ENCODE data around the gene LTB4R.
A peak's percentile ranks its signal among the peaks of the same experiment; 100 is the strongest.

LTB4R gene, protein sequence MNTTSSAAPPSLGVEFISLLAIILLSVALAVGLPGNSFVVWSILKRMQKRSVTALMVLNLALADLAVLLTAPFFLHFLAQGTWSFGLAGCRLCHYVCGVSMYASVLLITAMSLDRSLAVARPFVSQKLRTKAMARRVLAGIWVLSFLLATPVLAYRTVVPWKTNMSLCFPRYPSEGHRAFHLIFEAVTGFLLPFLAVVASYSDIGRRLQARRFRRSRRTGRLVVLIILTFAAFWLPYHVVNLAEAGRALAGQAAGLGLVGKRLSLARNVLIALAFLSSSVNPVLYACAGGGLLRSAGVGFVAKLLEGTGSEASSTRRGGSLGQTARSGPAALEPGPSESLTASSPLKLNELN

GRCh38 chr14:24310646-24311604 is at the start of gene LTB4R:
Gene LTB4R, plus strand, starts transcription at chr14:24311502. Its CDS starts 4,150 bp downstream, at chr14:24315652.
- DNase-seq, result no peak

DNA sequence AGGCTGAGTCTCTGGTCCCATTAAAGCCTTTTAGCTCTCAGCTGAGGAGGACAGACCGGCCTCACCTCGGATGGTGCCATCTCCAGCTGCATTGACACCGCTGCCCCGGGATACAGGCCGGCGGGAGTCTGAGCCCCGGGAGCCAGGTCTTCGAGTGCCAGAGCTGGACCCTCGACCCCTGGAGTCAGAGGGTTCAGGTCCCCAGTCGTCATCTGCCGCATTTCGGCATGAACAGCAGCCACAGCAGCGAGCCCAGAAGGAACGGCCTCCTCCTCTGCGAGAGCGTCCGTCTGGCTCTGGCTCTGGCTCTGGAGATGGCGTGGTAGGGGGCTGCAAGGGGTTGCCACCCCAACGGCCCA is 49.4 kb upstream of the LTB4R start:
- no peak for DNase-seq

DNA sequence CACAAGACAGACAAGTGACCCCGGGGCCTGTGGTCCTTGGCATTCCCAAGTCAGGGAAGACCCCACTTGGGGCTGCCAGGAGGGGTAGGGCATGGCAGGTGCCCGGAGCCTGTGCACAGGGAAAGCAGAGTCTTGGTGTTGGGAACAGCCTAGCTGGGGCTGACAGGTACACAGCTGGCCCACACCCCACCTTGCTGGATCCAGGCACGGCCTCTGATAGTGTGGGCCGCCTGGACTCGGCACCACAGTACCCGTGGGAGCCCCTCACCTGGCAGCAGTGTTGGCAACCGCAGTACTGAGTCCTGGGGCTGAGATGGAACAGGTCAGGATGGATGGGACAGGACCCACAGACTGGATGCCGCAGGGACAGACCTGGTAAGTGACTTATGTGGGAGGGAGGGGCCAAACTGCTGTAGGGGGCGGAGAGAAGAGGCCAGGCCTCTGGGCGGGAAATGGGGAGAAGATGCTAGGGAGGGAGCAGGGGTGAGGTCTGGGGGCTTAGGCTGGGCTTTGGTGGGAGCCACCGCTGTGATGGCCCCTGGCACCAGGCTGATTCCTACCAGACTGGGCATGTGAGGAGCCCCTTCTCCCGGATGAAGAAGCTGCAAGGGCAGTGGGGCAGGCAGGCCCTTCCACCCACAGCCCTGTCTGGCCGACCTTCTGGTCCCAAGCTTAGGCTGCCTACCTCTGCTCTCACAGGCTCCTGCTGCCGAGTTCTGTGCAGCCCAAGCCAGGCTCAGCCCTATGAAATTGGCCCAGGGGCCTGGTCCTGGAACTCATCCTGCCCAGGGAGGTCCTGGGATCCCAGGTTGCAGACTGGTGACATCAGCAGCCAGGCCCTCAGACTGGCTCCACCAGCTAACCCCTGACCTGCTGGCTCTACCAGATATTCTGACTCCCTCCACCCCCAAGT is 48.2 kb upstream of the LTB4R start, which contains the start of gene TGM1:
Gene TGM1, minus strand, starts transcription at position 357 of the 913 bp plus-strand sequence. CDS start 825 bp downstream, outside the sequence.
- DNase-seq, result no peak

- no peak for DNase-seq
Observed at GRCh38 chr14:24263848-24264247, 47.5 kb upstream of the LTB4R start.

- no peak for DNase-seq
Observed at GRCh38 chr14:24264298-24264697, 47.0 kb upstream of the LTB4R start.

DNA sequence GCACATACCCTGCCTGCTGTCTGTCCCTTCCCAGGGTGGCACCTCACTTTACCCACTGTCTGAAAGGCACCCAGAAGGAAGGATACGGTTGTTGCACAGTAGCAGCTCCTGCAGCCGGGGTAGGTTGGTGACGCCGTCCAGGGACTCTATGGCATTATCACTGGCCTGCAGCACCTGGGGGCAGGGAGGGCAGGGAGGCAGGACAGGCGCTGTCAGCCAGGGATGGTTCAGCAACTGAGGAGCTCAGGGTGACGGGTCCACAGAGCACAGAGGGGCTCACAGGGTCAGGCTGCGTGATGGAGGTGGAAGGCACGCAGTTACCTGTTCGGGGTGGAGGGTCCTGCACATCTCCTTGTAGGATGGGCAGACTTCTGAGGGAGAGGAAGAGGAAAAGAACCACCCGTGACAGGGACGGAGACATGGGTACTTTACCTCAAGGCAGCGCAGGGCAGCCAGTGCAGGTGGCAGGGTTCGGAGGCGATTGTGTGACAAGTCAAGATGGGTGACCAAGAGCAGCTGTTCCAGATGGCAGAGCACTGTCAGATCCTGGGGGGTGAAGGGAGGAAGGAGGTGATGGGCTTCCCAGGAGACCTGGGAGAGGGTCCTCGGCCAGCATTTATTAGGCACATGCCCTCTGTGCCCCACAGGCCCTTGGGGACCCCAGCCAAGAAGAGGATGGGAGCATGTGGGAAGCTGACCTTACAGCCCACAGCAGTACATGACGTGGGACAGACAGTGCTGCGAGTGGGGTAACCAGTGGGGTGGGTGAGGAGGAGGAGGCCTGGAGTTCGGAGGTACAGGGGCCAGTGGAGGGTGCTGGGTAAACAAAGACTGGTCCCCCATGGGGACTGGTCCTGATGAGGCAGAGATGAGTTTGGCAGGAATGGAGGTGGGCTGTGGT is 44.7 kb upstream of the LTB4R start:
- no peak for DNase-seq

DNA sequence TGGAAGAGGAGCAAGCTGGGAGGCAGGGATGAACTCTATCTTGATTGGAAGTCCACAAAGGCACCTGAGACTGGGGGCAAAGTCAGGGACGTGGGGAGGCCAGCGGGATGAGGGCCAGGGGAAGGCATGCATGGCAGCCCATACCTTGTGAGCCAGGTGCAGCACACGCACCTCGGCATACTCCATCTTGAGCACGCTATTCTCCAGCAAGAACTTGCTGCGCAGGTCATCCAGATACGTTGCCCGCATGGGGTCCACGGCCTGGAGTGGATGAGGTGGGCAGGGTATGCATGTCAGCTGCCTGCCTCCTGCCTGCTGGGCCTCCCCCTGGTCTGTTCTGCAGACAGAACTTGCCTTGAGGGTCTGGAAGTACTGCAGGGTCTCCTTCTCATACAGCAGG is 43.8 kb upstream of the LTB4R start:
- DNase-seq, result no peak

GRCh38 chr14:24268225-24268624 is 43.1 kb upstream of the LTB4R start:
- no peak for DNase-seq

GRCh38 chr14:24269368-24269767 is 41.9 kb upstream of the LTB4R start:
- DNase-seq, result no peak

DNA sequence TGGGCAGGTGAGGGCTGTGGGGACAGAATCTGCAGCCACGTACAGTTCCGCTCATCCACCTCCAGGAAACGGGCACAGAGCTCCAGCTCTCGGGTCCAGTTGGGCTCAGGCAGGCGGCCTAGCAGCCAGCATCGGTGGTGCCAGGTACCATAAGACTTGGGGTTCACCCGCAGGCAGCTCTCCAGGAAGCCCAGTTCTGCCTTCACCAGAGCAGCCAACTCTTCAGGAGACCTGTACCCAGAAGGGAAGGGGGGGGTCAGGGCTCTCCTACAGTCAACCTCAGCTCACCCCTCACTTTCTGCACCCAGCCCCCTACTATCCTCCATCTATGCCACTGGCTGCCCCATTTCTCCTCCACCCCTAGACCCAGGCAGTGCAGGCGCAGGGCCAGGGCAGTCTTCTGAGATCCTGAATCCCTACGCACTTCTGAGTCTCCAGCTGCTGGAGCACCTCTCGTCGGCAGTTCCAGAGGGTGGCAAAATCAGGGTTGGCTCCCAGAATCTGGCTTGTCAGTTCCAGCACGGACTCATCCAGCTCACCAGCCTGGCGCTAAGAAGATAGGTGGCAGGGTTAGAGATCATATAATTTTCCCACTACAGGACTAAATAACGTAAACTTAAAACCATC is 41.3 kb upstream of the LTB4R start:
- DNase-seq, result no peak

GRCh38 chr14:24270537-24271133 is 40.7 kb upstream of the LTB4R start:
- DNase-seq, result no peak

DNA sequence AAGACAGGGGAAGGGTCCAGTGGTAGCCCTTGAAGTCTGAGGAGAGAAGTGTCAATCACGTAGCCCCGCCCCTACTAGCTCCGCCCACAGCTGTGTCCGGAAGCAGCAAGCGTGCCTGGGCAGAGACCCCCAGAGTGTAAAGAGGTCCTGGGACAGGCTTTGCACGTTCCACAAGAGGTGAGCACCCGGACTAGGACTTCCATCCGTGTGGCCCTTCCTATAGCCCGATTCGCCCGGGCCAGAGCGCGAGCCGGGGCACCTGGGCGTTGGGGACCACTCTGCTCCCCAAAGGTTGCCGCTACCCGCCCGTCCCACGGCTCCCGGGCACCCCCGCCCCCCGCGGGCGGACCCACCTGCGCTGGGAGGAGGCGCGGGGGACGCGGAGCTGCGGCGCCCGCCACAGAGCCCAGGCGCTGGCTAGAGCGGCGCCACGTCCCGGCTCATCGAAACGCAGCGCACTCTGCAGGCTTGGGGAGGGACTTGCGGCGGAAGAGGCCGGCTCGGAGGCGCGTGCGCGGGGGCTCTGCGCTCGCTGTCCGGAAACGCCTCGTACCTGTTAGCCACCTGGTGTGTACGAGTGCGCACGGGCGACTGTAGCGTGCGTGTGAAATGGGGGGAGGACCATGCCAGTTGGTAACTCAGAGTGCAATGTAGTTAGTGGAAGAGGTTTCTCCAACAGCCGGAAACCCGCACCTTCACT is 40.0 kb upstream of the LTB4R start, which contains the start of gene RABGGTA:
Gene RABGGTA, minus strand, starts transcription at position 464 of the 700 bp plus-strand sequence. CDS start 482 bp downstream, outside the sequence.
- peak; percentile 87 for DNase-seq

- DNase-seq, result no peak
Observed at GRCh38 chr14:24271834-24272263, 39.5 kb upstream of the LTB4R start.

GRCh38 chr14:24272467-24272866 is 38.8 kb upstream of the LTB4R start:
- DNase-seq, result no peak

DNA sequence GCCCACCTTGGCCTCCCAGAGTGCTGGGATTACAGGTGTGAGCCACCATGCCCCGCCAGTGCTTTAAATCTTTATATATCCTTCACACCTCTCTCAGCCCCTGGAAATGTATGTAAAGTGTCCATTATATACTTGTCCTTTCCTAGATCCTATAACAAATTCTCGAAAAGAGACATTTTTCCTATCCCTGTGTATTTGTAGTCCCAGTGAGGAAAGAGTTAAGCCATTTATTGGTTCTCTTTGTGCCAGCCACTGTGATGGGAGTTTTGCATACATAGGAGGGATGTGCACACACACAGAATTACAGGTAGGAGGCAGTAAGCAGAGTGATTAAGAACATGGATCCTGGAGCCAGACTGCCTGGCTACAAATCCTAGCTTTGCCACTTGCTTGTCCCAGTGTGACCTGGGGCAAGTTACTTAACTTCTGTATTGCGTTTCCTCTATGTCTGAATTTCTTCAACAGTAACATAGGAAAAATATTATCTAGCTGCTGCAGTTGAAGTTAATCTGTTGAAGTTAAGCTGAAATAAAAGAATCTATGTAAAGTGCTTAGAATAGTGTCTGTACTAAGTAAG is 37.8 kb upstream of the LTB4R start:
- DNase-seq, result no peak

DNA sequence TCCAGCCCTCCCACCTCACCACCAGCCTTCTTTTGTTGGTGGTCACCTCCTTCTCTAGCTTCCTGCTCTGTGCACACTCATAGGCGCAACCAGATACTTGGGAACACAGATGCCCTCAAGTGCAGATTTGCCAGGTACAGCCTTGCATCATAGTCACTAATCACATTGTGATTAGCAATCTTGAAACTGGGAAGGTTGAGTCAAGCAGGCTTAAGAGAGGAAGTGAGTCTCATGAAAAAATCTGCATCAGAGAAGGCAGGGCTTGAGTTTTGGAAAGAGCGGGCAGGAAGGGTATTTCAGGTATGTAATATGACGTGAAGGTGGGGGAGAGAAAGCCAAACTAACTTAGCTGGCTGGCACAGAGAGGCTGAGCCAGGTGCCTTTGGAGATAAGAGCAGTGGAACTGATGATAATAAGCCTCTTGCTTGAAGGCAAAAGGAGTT is 37.2 kb upstream of the LTB4R start:
- no peak for DNase-seq

DNA sequence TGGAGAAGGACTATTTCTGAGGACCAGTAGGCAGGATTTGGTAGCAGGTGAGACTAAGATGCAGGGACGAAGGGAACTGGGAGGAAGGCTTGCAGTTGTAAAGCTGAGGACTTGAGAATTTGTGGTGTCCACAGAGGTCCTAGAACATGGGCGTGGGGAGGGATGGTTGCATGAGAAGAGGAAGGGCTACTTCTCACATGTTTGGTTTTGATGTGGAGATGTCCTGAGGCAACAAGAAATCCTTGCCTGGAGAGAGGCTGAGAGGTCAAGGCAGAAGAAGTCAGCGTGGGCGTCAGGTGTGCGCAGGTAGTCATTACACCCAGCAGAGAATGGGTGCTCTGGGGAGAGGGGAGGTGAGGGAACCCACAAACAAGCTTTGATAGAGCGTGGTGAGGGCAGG is 34.2 kb upstream of the LTB4R start:
- DNase-seq, result no peak

GRCh38 chr14:24277606-24278321 is 33.5 kb upstream of the LTB4R start:
- DNase-seq, result no peak

DNA sequence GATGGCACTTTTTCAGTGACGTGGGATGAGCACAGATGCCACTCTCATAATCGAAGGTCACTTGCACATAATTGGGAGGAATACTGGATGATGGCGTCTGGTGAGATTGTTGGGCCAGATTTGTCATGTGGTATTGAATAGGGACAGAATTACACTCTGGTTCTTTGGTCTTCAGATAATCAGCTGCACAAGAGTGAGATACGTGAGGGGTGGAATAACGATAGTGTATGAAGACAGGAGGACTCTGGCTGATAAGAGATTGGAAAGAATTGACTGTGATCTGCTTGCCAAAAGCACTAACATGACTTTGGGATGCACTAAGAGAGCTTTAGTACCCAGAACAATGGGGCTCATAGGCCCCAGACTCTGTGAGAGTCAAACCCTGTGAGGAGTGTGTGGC is 32.9 kb upstream of the LTB4R start:
- DNase-seq, result no peak
